HG02852 (cell line): ENCODE results near the gene ADGRD1.

ENCODE experiments used
- ATAC-seq: cut with Tn5 transposase; IDR thresholded peaks from one replicate; pipeline ENCODE4 v1.9.1; 2021; ENCODE audit warnings: mild to moderate bottlenecking, moderate library complexity; ENCODE audit not compliant: unreplicated experiment

ADGRD1 gene

DNA sequence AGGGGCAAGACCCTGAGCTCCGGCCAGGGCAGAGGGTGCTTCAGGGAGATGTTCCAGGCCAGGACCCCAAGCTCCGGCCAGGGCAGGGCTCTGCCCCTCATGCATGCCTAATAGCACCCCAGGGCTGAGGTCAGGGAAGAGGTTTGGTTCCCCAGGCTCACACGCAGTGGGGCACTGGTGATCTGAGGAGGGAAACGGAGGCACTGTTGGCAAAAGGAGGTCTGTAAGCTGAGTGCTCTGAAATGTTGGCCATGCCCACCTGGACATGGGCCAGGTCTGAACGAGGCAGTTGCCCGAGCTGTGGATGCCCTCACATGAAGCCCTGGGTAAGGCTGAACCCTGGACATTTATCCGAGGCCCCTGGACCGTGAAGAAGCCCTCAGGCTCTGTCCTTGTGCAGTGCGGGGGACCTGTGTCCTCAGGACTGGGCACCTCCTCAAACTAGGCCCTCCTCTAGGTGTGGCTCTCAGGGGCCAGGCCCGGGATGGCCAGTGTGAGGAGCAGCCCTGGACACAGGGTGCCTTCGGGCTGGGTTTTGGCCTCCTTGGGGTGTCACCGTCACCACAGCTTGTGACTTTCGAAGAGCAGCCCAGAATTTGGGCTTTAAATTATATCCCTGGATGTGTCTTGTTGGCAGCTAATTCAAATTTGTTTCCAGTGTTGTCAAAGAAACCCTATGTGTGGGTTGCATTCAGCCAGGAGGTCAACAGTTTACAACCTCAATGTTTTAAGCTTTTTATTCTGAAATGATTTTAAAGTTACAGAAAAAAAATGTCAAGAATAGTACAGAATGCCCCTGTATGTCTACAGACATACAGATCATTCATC lies 66.8 kb downstream of the ADGRD1 start:
- ATAC-seq, result no peak

DNA sequence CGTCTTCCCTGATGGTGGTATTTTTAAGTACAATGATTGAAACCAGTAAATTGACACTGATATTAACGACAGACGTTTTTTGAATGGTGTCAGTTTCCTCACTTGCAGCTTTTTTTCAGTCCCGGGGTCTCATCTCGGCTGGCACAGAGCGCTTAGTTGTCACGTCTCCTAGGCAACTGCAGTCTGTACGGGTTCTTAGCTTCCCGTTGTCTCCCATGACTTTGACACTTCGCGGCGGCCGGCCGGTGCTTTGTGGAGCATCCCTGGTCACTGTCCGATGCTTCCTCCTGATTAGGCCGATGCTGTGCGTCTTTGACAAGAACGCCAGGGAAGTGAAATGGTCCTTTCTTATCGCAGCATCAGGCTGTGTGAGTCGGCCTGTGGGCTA lies 67.4 kb downstream of the ADGRD1 start:
- no peak for ATAC-seq

DNA sequence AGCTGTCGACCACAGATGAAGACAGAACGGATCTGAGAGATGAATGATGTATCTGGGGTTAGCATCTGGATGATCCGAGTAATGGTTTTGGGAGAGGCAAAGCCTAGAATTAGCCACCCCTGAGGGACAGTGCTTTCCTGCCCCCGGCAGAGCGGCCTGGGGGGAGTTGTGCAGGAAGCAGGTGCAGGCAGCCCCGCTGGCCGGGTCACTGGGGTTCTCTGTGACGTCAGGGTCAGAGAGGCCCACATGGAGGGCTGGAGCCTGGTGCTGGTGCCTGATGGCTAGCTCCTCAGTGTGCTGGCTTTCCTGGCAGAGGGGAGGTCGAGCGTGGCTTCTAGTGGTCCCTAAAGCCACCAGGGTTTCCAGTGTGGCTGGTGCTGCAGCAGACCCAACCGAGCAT lies 70.3 kb downstream of the ADGRD1 start:
- ATAC-seq, result no peak

GRCh38 chr12:131024721-131025120 lies 71.0 kb downstream of the ADGRD1 start:
- ATAC-seq, result no peak

- ATAC-seq, result no peak
These were observed 71.5 kb downstream of the ADGRD1 start for GRCh38 chr12:131025234-131025633.

DNA sequence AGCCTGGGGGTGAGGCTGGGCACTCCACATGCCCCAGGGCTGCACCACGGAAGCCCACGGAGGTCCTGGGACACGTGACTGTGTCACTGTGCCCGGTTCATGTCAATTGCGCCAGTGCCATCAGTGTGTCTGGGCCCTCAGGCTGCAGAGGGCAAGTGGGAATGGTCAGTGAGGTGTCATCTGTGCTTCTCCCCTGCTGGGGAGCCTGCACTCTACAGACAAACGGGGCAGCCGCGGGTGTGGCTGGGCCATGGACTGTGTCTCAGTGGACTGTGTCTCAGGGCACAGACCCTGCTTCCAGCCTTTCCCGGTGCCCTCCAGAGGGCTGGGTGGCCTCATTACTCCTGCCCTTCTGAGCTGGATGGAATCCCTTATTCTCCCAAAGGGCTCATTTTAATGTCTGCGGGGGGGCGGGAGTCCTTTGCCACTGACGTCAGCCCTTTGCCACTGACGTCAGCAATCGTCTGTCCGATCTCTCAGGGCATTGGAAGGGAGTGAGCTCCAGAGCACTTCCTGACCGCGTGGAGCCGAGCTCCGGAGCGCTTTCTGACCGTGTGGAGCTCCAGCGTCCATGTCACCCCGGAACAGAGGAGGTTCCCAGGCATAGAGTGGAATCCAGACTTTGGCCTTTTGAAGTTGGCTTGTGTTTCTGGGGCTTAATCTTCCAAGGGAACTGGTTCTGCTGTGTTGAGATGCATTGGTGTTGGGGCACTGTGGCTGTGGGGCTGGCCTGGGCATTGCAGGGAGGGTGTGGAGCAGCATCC lies 72.4 kb downstream of the ADGRD1 start:
- no peak for ATAC-seq

GRCh38 chr12:131026754-131027153 lies 73.0 kb downstream of the ADGRD1 start:
- ATAC-seq, result no peak

- no peak for ATAC-seq
These were observed 73.6 kb downstream of the ADGRD1 start for GRCh38 chr12:131027264-131027663.

GRCh38 chr12:131027876-131028586 lies 74.3 kb downstream of the ADGRD1 start:
- ATAC-seq, result no peak

GRCh38 chr12:131028587-131029338 lies 75.1 kb downstream of the ADGRD1 start:
- ATAC-seq, result no peak

DNA sequence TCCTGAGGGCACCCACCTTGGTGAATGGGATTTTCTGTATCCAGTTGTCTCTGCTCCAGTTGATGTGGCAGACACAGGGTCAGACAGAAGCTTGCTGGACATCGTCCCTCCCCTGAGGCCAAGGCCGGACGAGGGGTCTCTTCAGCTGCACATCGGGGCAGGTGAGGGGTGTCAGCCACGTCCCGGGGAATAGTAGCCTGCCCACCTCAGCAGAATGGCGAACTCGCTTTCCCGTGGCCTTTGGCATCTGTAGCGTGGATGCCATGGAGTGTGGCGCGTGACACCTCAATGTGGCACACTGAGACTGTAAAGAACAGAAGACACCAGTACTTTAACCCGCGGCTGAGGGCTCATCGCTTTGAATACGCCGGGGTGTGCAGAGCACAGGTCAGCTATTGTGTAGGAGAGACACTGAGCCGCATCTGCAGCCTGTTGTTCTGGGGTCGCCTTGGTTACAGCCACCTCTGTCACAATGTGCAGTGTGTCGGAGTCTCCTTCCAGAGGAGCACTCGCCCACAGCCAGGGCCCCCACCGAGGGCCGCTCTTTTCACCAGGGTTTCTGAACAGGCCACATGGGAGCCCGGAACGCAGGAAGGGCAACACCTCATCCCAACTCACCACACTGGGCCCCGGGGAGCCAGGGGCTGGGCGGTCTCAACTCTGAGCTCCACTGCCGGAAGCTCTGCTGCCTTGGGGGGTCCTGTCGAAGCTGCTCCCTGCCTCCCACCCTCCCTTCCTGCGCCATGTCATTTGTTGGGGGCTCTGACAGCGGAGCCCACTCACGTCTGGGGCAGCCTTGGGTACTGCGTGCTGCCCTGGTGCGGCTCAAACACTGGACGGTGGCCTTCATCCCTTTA lies 77.0 kb downstream of the ADGRD1 start:
- ATAC-seq, result no peak

GRCh38 chr12:131032082-131032750 lies 78.5 kb downstream of the ADGRD1 start:
- no peak for ATAC-seq

GRCh38 chr12:131033486-131033885 lies 79.8 kb downstream of the ADGRD1 start:
- no peak for ATAC-seq

GRCh38 chr12:131033886-131034482 lies 80.3 kb downstream of the ADGRD1 start:
- no peak for ATAC-seq

DNA sequence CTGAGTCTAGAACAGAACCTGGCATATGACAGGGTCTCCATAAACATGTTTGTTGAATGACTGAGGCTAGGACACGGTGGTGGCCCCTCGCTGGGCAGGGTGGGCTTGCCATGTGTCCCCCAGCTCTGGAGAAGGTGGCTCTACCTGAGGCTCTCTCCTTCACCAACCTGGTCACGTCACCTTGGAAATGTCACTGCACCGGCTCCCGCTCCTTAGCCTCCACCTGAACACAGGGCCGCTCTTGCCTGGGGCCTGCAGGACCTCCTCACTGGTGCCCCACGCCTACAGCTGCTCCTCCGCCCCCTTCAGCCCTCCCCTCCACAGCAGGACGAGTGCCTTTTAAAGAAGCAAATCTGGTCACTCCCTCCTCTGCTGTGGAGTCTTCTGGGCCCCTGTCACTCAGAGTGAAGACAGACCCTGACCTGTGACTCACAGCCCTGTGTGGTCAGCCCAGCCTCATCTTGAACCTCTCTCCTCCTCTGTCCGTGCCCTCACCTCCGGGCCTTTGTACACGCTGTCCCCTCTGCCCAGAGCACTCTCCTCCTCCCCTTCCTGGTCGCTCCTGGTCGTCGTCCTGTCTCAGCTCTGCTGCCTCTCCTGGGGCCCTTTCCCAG lies 81.0 kb downstream of the ADGRD1 start:
- peak; percentile 14 for ATAC-seq

DNA sequence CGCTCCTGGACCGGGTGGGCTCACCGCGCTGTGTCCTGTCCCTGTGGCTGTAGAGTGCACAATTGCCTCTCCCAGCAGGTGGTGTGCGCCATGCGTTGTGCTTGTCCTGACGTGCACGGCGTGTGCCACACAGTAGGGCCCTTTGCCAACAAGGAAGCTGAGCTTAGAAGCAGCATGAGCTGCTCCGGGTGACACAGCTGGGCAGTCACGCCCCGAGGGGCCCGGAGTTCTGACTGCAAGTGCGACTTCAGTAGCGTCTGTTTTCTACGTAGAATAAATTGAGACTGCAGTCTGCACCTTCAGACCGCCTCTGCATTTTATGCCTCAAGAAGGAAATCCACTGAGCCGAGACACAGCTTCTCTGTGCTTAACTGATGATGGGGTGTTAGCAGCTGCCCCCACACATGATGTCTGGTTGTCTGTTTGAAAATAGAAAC lies 81.6 kb downstream of the ADGRD1 start:
- ATAC-seq, result peak; percentile 84

DNA sequence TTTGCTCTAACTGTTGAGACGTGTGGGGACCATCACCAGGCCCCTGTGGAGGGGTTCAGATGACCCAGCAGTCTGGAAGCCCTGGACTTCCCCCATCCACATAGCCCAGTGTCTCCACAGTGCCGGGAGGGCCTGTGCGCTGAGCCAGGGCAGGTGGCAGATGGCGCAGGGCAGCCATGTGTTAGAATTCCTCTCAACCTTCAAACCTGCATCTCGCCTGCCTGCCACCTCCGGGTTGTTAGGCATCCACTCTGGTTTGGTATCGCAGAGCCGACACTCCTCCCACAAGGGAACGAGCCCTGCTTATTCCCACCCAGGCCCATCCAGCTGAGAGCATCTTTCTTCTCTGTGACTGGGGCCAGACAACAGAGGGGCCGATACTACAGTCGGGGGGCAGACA lies 84.5 kb downstream of the ADGRD1 start:
- ATAC-seq, result no peak
